Left ventricle myocardium inferior (tissue), 1 donor: Measurements from ENCODE around the gene PTPRN2. TPM values are rescaled to one million over a fixed set of nuclear protein-coding genes. Genes with fewer than 3 reads are reported as not detected.

Source experiments
- DNase-seq: peaks from one replicate; pipeline ENCODE4 v3.0.0-alpha.2; 2020
- H3K27ac ChIP-seq: fragments of 200-600 bp; replicated peaks from 2 replicates; pipeline ENCODE4 v1.8.0; 2021
- H3K27me3 ChIP-seq: fragments of 200-600 bp; 2 replicates; pipeline ENCODE4 v1.8.0; 2021; ENCODE audit warnings: low read depth
- H3K36me3 ChIP-seq: fragments of 200-600 bp; 2 replicates; pipeline ENCODE4 v1.8.0; 2021
- H3K4me1 ChIP-seq: fragments of 200-600 bp; 2 replicates; pipeline ENCODE4 v1.8.0; 2021
- H3K4me3 ChIP-seq: fragments of 200-600 bp; 2 replicates; pipeline ENCODE4 v1.8.0; 2021; ENCODE audit warnings: mild to moderate bottlenecking, moderate library complexity
- H3K9me3 ChIP-seq: fragments of 200-600 bp; replicated peaks from 2 replicates; pipeline ENCODE4 v1.8.0; 2021
- CTCF ChIP-seq: fragments of 200-600 bp; IDR thresholded peaks from 2 replicates; pipeline ENCODE4 v1.8.0; 2021; ENCODE audit warnings: antibody characterized with exemption, mild to moderate bottlenecking, borderline replicate concordance
- intact Hi-C: fragments of 100-400 bp; cut with micrococcal nuclease; formaldehyde crosslinking; loops from one replicate; pipeline ENCODE4 v1.11.0; 2022
- total RNA-seq: library from RNA; stranded (reverse); fragmentation: NEBNext Ultra II Directional; extraction: Animal tissue kit (Norgen Biotek cat#: 25700); gene quantifications from one replicate; pipeline ENCODE4 v1.2.1, GENCODE V29; 2021
- donor health status: DM: no; HTN: yes; CAD: no; lungs with severe emphysema.

The PTPRN2 gene
- total RNA-seq, 1 donor from 2014 or later: 1.3 TPM

GRCh38 chr7:157540606-157541294 is 1046.9 kb downstream of the PTPRN2 start:
- H3K4me3 ChIP-seq: no peak overlapping the region
- intact Hi-C loops: no loop called here
- DNase-seq: no peak
- no peak overlapping the region for H3K27ac ChIP-seq
- no peak for TF ChIP-seq CTCF
- no peaks in the 10 kb centered on the region for H3K4me1 ChIP-seq
- H3K9me3 ChIP-seq: no peaks in the 10 kb centered on the region
- H3K27me3 ChIP-seq: peaks cover 36% of the 10 kb centered on the region
- H3K36me3 ChIP-seq: peaks cover 3% of the 10 kb centered on the region

GRCh38 chr7:157540020-157540419 is 1047.6 kb downstream of the PTPRN2 start:
- no peak for DNase-seq
- Histone ChIP-seq H3K9me3 (no peaks in the 10 kb centered on the region), H3K4me1 (no peaks in the 10 kb centered on the region), H3K4me3 (no peak overlapping the region), H3K27me3 (peaks cover 36% of the 10 kb centered on the region), H3K36me3 (peaks cover 3% of the 10 kb centered on the region), H3K27ac (no peak overlapping the region)
- TF ChIP-seq CTCF: no peak
- intact Hi-C loops: no loop called here

GRCh38 chr7:157539521-157539920 is 1048.1 kb downstream of the PTPRN2 start:
- peaks cover 36% of the 10 kb centered on the region for H3K27me3 ChIP-seq
- no peaks in the 10 kb centered on the region for H3K9me3 ChIP-seq
- H3K4me1 ChIP-seq: no peaks in the 10 kb centered on the region
- intact Hi-C loops: no loop called here
- DNase-seq: no peak
- no peak overlapping the region for H3K4me3 ChIP-seq
- peaks cover 3% of the 10 kb centered on the region for H3K36me3 ChIP-seq
- H3K27ac ChIP-seq: no peak overlapping the region
- TF ChIP-seq CTCF: no peak

- no peak overlapping the region for H3K4me3 ChIP-seq
- intact Hi-C loops: no loop called here
- H3K9me3 ChIP-seq: peaks cover 2% of the 10 kb centered on the region
- no peak for DNase-seq
- H3K27me3 ChIP-seq: peaks cover 36% of the 10 kb centered on the region
- H3K4me1 ChIP-seq: no peaks in the 10 kb centered on the region
- H3K27ac ChIP-seq: no peak overlapping the region
- H3K36me3 ChIP-seq: peaks cover 3% of the 10 kb centered on the region
- no peak for TF ChIP-seq CTCF
Measured at GRCh38 chr7:157538735-157539134, 1048.9 kb downstream of the PTPRN2 start.

- TF ChIP-seq CTCF: no peak
- Histone ChIP-seq H3K27ac (no peak overlapping the region), H3K27me3 (peaks cover 36% of the 10 kb centered on the region), H3K36me3 (peaks cover 3% of the 10 kb centered on the region), H3K4me1 (no peaks in the 10 kb centered on the region), H3K9me3 (peaks cover 6% of the 10 kb centered on the region), H3K4me3 (no peak overlapping the region)
- intact Hi-C loops: no loop called here
- no peak for DNase-seq
Measured at GRCh38 chr7:157538321-157538720, 1049.3 kb downstream of the PTPRN2 start.
